Dendritic cell treated with granulocyte-macrophage colony-stimulating factor and Interleukin-4, amounts not matched to agents 40 ng/mL and 50 ng/mL, for 4 days (primary cell): Measurements from ENCODE around the gene KIF12.

Experiments
- H3K27ac Mint-ChIP-seq: one replicate; pipeline ENCODE4 v1.8.0; 2022; ENCODE audit warnings: mild to moderate bottlenecking, mixed read lengths
- H3K27me3 Mint-ChIP-seq: one replicate; pipeline ENCODE4 v1.8.0; 2022; ENCODE audit warnings: mild to moderate bottlenecking, mixed read lengths
- H3K36me3 Mint-ChIP-seq: one replicate; pipeline ENCODE4 v1.8.0; 2022; ENCODE audit warnings: low read depth, mixed read lengths
- H3K4me1 Mint-ChIP-seq: one replicate; pipeline ENCODE4 v1.8.0; 2022; ENCODE audit warnings: low read depth, mixed read lengths
- H3K4me3 Mint-ChIP-seq: one replicate; pipeline ENCODE4 v1.8.0; 2022; ENCODE audit warnings: mild to moderate bottlenecking, moderate library complexity, mixed read lengths
- H3K9me3 Mint-ChIP-seq: one replicate; pipeline ENCODE4 v1.8.0; 2022; ENCODE audit warnings: mixed read lengths
- intact Hi-C: fragments of 100-400 bp; cut with micrococcal nuclease; formaldehyde crosslinking; loops from one replicate; pipeline ENCODE4 v1.15.0; 2022

Gene KIF12

GRCh38 chr9:114078021-114078780 is 20.9 kb downstream of the KIF12 start, which contains the start of gene AMBP:
Gene AMBP (minus strand): TSS chr9:114078300. CDS start chr9:114078209, 91 bp downstream.
- intact Hi-C loops, result no loop called here
- no peak within 1 kb of the TSS for H3K27ac Mint-ChIP-seq
- H3K4me3 Mint-ChIP-seq, result no peak within 1 kb of the TSS
- no peaks in the 10 kb centered on the region for H3K9me3 Mint-ChIP-seq
- H3K36me3 Mint-ChIP-seq, result no peaks in the 10 kb centered on the region
- peaks cover 13% of the 10 kb centered on the region for H3K27me3 Mint-ChIP-seq
- H3K4me1 Mint-ChIP-seq, result no peaks in the 10 kb centered on the region

GRCh38 chr9:114077162-114077837 is 21.8 kb downstream of the KIF12 start:
- no peak overlapping the region for H3K4me3 Mint-ChIP-seq
- no peaks in the 10 kb centered on the region for H3K9me3 Mint-ChIP-seq
- intact Hi-C loops, result no loop called here
- H3K36me3 Mint-ChIP-seq, result no peaks in the 10 kb centered on the region
- H3K27me3 Mint-ChIP-seq, result peaks cover 13% of the 10 kb centered on the region
- no peaks in the 10 kb centered on the region for H3K4me1 Mint-ChIP-seq
- no peak overlapping the region for H3K27ac Mint-ChIP-seq

- intact Hi-C loops, result no loop called here
- Mint-ChIP-seq H3K27ac (no peak overlapping the region), H3K4me1 (no peaks in the 10 kb centered on the region), H3K4me3 (no peak overlapping the region), H3K9me3 (no peaks in the 10 kb centered on the region), H3K27me3 (peaks cover 13% of the 10 kb centered on the region), H3K36me3 (no peaks in the 10 kb centered on the region)
Observed at GRCh38 chr9:114076237-114077161, 22.6 kb downstream of the KIF12 start.

GRCh38 chr9:114075602-114076001 is 23.5 kb downstream of the KIF12 start:
- Mint-ChIP-seq H3K4me1 (no peaks in the 10 kb centered on the region), H3K36me3 (no peaks in the 10 kb centered on the region)

GRCh38 chr9:114072184-114073140 is 26.6 kb downstream of the KIF12 start:
- H3K27ac Mint-ChIP-seq, result no peak overlapping the region

More at GRCh38 chr9:114075602-114076001, 23.5 kb downstream of the KIF12 start:
- Mint-ChIP-seq H3K27me3 (peaks cover 13% of the 10 kb centered on the region), H3K27ac (no peak overlapping the region), H3K9me3 (no peaks in the 10 kb centered on the region), H3K4me3 (no peak overlapping the region)
- intact Hi-C loops, result no loop called here

GRCh38 chr9:114071197-114071795 is 27.8 kb downstream of the KIF12 start:
- no peak overlapping the region for H3K27ac Mint-ChIP-seq
- no peaks in the 10 kb centered on the region for H3K4me1 Mint-ChIP-seq
- H3K4me3 Mint-ChIP-seq, result no peak overlapping the region
- H3K36me3 Mint-ChIP-seq, result no peaks in the 10 kb centered on the region
- H3K27me3 Mint-ChIP-seq, result peaks cover 15% of the 10 kb centered on the region
- H3K9me3 Mint-ChIP-seq, result no peaks in the 10 kb centered on the region
- intact Hi-C loops, result no loop called here

More at GRCh38 chr9:114072184-114073140, 26.6 kb downstream of the KIF12 start:
- no peak overlapping the region for H3K4me3 Mint-ChIP-seq
- no peaks in the 10 kb centered on the region for H3K9me3 Mint-ChIP-seq
- intact Hi-C loops, result no loop called here
- H3K36me3 Mint-ChIP-seq, result no peaks in the 10 kb centered on the region
- peaks cover 14% of the 10 kb centered on the region for H3K27me3 Mint-ChIP-seq
- no peaks in the 10 kb centered on the region for H3K4me1 Mint-ChIP-seq

GRCh38 chr9:114070188-114071103 is 28.6 kb downstream of the KIF12 start:
- H3K4me3 Mint-ChIP-seq, result no peak overlapping the region
- no peaks in the 10 kb centered on the region for H3K4me1 Mint-ChIP-seq
- H3K27me3 Mint-ChIP-seq, result peaks cover 13% of the 10 kb centered on the region
- H3K9me3 Mint-ChIP-seq, result no peaks in the 10 kb centered on the region
- no peak overlapping the region for H3K27ac Mint-ChIP-seq
- intact Hi-C loops, result no loop called here
- H3K36me3 Mint-ChIP-seq, result no peaks in the 10 kb centered on the region

- intact Hi-C loops, result no loop called here
- no peaks in the 10 kb centered on the region for H3K36me3 Mint-ChIP-seq
- H3K4me3 Mint-ChIP-seq, result no peak overlapping the region
- H3K9me3 Mint-ChIP-seq, result no peaks in the 10 kb centered on the region
- H3K27ac Mint-ChIP-seq, result no peak overlapping the region
- H3K27me3 Mint-ChIP-seq, result peaks cover 11% of the 10 kb centered on the region
- no peaks in the 10 kb centered on the region for H3K4me1 Mint-ChIP-seq
Observed at GRCh38 chr9:114069476-114070187, 29.5 kb downstream of the KIF12 start.

- H3K4me1 Mint-ChIP-seq, result peaks cover 6% of the 10 kb centered on the region
Observed at GRCh38 chr9:114065304-114065703, 33.8 kb downstream of the KIF12 start.

GRCh38 chr9:114061830-114062474 is 37.1 kb downstream of the KIF12 start:
- H3K4me1 Mint-ChIP-seq, result peaks cover 6% of the 10 kb centered on the region
- no peak overlapping the region for H3K27ac Mint-ChIP-seq
- no peak overlapping the region for H3K4me3 Mint-ChIP-seq
- H3K9me3 Mint-ChIP-seq, result no peaks in the 10 kb centered on the region
- H3K27me3 Mint-ChIP-seq, result peaks cover 16% of the 10 kb centered on the region
- no peaks in the 10 kb centered on the region for H3K36me3 Mint-ChIP-seq
- intact Hi-C loops, result no loop called here

More at GRCh38 chr9:114065304-114065703, 33.8 kb downstream of the KIF12 start:
- H3K36me3 Mint-ChIP-seq, result no peaks in the 10 kb centered on the region
- peaks cover 20% of the 10 kb centered on the region for H3K27me3 Mint-ChIP-seq
- H3K27ac Mint-ChIP-seq, result no peak overlapping the region
- H3K4me3 Mint-ChIP-seq, result no peak overlapping the region
- intact Hi-C loops, result no loop called here
- H3K9me3 Mint-ChIP-seq, result no peaks in the 10 kb centered on the region

- H3K4me3 Mint-ChIP-seq, result no peak overlapping the region
- peaks cover 13% of the 10 kb centered on the region for H3K27me3 Mint-ChIP-seq
- intact Hi-C loops, result no loop called here
- no peaks in the 10 kb centered on the region for H3K36me3 Mint-ChIP-seq
- peaks cover 6% of the 10 kb centered on the region for H3K4me1 Mint-ChIP-seq
- no peak overlapping the region for H3K27ac Mint-ChIP-seq
- H3K9me3 Mint-ChIP-seq, result no peaks in the 10 kb centered on the region
Observed at GRCh38 chr9:114061292-114061691, 37.8 kb downstream of the KIF12 start.
